ENCODE results near the gene SSR1.

- TF ChIP-seq EZH2 (IDR thresholded peaks at IDR 0.05; ENCODE audit: low read length, missing control alignments) (no peak), CTCF (conservative IDR thresholded peaks at IDR 0.05 in 1 of 2, IDR thresholded peaks at IDR 0.05 in 1 of 2; ENCODE audit: low read depth in 1 of 2, low read length in 2 of 2) (no peak)
These were observed 17.1 kb downstream of the SSR1 start for GRCh38 chr6:7295916-7296315.
